HCT116 (cell line): Measurements from ENCODE around the gene CCDC74A. TPM values are rescaled to one million over a fixed set of nuclear protein-coding genes. Genes with fewer than 3 reads are reported as not detected.
"Not testable (repeated sequence)": the region's sequence is repeated elsewhere in the genome, so short reads cannot be mapped to it uniquely, and the experiment has no call there.

Source experiments
- ATAC-seq: fragments of 200-7000 bp; cut with Tn5 transposase; 2 replicates; pipeline ENCODE4 v1.9.1; 2020; ENCODE audit warnings: mild to moderate bottlenecking, moderate library complexity
- BruUV-seq: library from RNA; stranded (reverse); fragments of 400-500 nt; replicated peaks from 2 replicates; lab custom pipeline; 2021; lab: Mats Ljungman, UMichigan
- CTCF ChIA-PET: fragments of 300-600 bp; sonication (Branson Sonifier 250); formaldehyde crosslinking; loops from one replicate; lab custom pipeline; 2021; ENCODE audit warnings: antibody characterized with exemption; lab: Charles Lee
- POLR2A ChIA-PET: fragments of 300-600, 350-600 bp; sonication (Branson Sonifier 250); formaldehyde crosslinking; loops from one replicate; lab custom pipeline; 2021; ENCODE audit warnings: antibody characterized with exemption; lab: Charles Lee
- RAD21 ChIA-PET, 2 experiments: fragments of 300-600 bp; sonication (Branson Sonifier 250); formaldehyde crosslinking; loops; one replicate each; lab custom pipeline; 2023; ENCODE audit warnings: low total read pairs in 2 of 2; ENCODE audit not compliant: uncharacterized antibody in 2 of 2, unreplicated experiment in 2 of 2, low non-redundant PET in 1 of 2; lab: Charles Lee
- DNase-seq: peaks from one replicate; pipeline ENCODE4 v3.0.0-alpha.2; 2010; ENCODE audit warnings: low read depth, low spot score
- H2AFZ ChIP-seq: fragments of 200-600 bp; shearing (Covaris generic), sonication (generic); 2 replicates; pipeline ENCODE4 v1.6.1; 2017; ENCODE audit warnings: low read depth, mixed run types, mixed read lengths, antibody characterized with exemption, low read length; ENCODE audit not compliant: poor library complexity, severe bottlenecking
- H3K27ac ChIP-seq: 2 replicates; pipeline ENCODE4 v1.5.1; 2012; ENCODE audit warnings: low read depth, low read length
- H3K27me3 ChIP-seq: fragments of 200-600 bp; sonication (generic); 2 replicates; pipeline ENCODE4 v1.6.1; 2016; ENCODE audit warnings: mixed run types, low read length, mixed read lengths; ENCODE audit not compliant: insufficient read depth
- H3K36me3 ChIP-seq, 2 experiments: fragments of 200-500 bp in 1 of 2; fragments of 200-600 bp in 1 of 2; sonication (Bioruptor generic) in 1 of 2; sonication (generic) in 1 of 2; 2 replicates each; pipeline versions ENCODE4 v1.5.1 to v1.6.1; 2014 to 2016; ENCODE audit warnings: low read length in 2 of 2, inconsistent platforms in 1 of 2, mixed read lengths in 1 of 2, mixed run types in 1 of 2; ENCODE audit not compliant: insufficient read depth in 2 of 2, control insufficient read depth in 1 of 2
- H3K4me1 ChIP-seq, 2 experiments: fragments of 200-600 bp in 1 of 2; sonication (generic) in 1 of 2; 2 replicates each; pipeline versions ENCODE4 v1.5.1 to v1.6.1; 2012 to 2017; ENCODE audit warnings: low read length in 2 of 2, inconsistent platforms in 1 of 2, mild to moderate bottlenecking in 1 of 2, mixed read lengths in 1 of 2, mixed run types in 1 of 2, moderate library complexity in 1 of 2; ENCODE audit not compliant: insufficient read depth in 2 of 2, control insufficient read depth in 1 of 2
- H3K4me2 ChIP-seq: fragments of 200-600 bp; sonication (generic); 2 replicates; pipeline ENCODE4 v1.6.1; 2017; ENCODE audit warnings: mixed run types, low read length, mixed read lengths
- H3K4me3 ChIP-seq, 2 experiments: fragments of 200-600 bp in 1 of 2; sonication (generic) in 1 of 2; replicated peaks in 1 of 2; 2 replicates each; pipeline ENCODE4 v1.5.1; 2011 to 2016; ENCODE audit warnings: low read length in 2 of 2, control low read depth in 1 of 2, low read depth in 1 of 2, mild to moderate bottlenecking in 1 of 2, mixed read lengths in 1 of 2, mixed run types in 1 of 2
- H3K79me2 ChIP-seq: fragments of 200-600 bp; sonication (generic); 2 replicates; pipeline ENCODE4 v1.6.1; 2017; ENCODE audit warnings: mild to moderate bottlenecking, mixed run types, low read length, moderate library complexity, mixed read lengths; ENCODE audit not compliant: insufficient read depth
- H3K9ac ChIP-seq: fragments of 200-600 bp; sonication (generic); 2 replicates; pipeline ENCODE4 v1.6.1; 2016; ENCODE audit warnings: low read length, mixed read lengths
- H3K9me2 ChIP-seq: fragments of 200-600 bp; sonication (generic), shearing (Covaris generic); 2 replicates; pipeline ENCODE4 v1.6.1; 2017; ENCODE audit warnings: mixed run types, mild to moderate bottlenecking, moderate library complexity; ENCODE audit not compliant: insufficient read depth
- H3K9me3 ChIP-seq, 2 experiments: fragments of 200-500 bp in 1 of 2; fragments of 200-600 bp in 1 of 2; sonication (Bioruptor generic) in 1 of 2; sonication (generic) in 1 of 2; 2 replicates each; pipeline ENCODE4 v1.6.1; 2014 to 2017; ENCODE audit warnings: low read length in 2 of 2, mixed read lengths in 2 of 2, inconsistent platforms in 1 of 2, low read depth in 1 of 2, mild to moderate bottlenecking in 1 of 2, mixed run types in 1 of 2, moderate library complexity in 1 of 2; ENCODE audit not compliant: control insufficient read depth in 1 of 2, insufficient read depth in 1 of 2
- H4K20me1 ChIP-seq: fragments of 200-600 bp; sonication (generic), shearing (Covaris generic); 2 replicates; pipeline ENCODE4 v1.6.1; 2017; ENCODE audit warnings: mixed run types, mild to moderate bottlenecking, moderate library complexity; ENCODE audit not compliant: insufficient read depth
- ATF3 ChIP-seq: IDR thresholded peaks from 2 replicates; pipeline ENCODE4 v1.6.1; 2012
- CBX3 ChIP-seq: IDR thresholded peaks from 2 replicates; pipeline ENCODE4 v1.6.1; 2012; ENCODE audit warnings: low read depth
- CEBPB ChIP-seq: IDR thresholded peaks from 2 replicates; pipeline ENCODE4 v1.6.1; 2012; ENCODE audit warnings: low read depth
- EGR1 ChIP-seq: IDR thresholded peaks from 2 replicates; pipeline ENCODE4 v1.6.1; 2012; ENCODE audit warnings: low read depth
- EZH2 ChIP-seq: fragments of 200-600 bp; sonication (generic); IDR thresholded peaks from 2 replicates; pipeline ENCODE4 v1.6.1; 2017; ENCODE audit warnings: antibody characterized with exemption, mixed run types
- FOSL1 ChIP-seq: IDR thresholded peaks from 2 replicates; pipeline ENCODE4 v1.6.1; 2012; ENCODE audit warnings: low read depth
- JUND ChIP-seq: IDR thresholded peaks from 2 replicates; pipeline ENCODE4 v1.6.1; 2012
- POLR2A ChIP-seq: IDR thresholded peaks from 2 replicates; pipeline ENCODE4 v1.7.0; 2011; ENCODE audit warnings: borderline replicate concordance; ENCODE audit not compliant: insufficient read depth, insufficient read length; ENCODE audit errors: extremely low read depth
- POLR2AphosphoS5 ChIP-seq: IDR thresholded peaks from 2 replicates; pipeline ENCODE4 v1.6.1; 2011; ENCODE audit warnings: mild to moderate bottlenecking, low read depth, low read length, moderate library complexity
- RAD21 ChIP-seq: IDR thresholded peaks from 2 replicates; pipeline ENCODE4 v1.6.1; 2012; ENCODE audit warnings: low read depth, mild to moderate bottlenecking
- SIN3A ChIP-seq: IDR thresholded peaks from 2 replicates; pipeline ENCODE4 v1.6.1; 2012; ENCODE audit warnings: low read depth
- SP1 ChIP-seq: IDR thresholded peaks from 2 replicates; pipeline ENCODE4 v1.6.1; 2012; ENCODE audit warnings: low read depth
- SRF ChIP-seq: IDR thresholded peaks from 2 replicates; pipeline ENCODE4 v1.6.1; 2012; ENCODE audit warnings: low read depth
- TCF7L2 ChIP-seq: IDR thresholded peaks from 2 replicates; pipeline ENCODE4 v1.7.0; 2011; ENCODE audit warnings: borderline replicate concordance, inconsistent platforms; ENCODE audit not compliant: insufficient read depth, insufficient read length; ENCODE audit errors: extremely low read depth
- YY1 ChIP-seq: IDR thresholded peaks from 2 replicates; pipeline ENCODE4 v1.6.1; 2011; ENCODE audit warnings: low read length, low read depth, moderate library complexity, mild to moderate bottlenecking; ENCODE audit not compliant: insufficient replicate concordance; ENCODE audit errors: extremely low read depth
- ZBTB33 ChIP-seq: IDR thresholded peaks from 2 replicates; pipeline ENCODE4 v1.6.1; 2011; ENCODE audit warnings: mild to moderate bottlenecking, low read length, moderate library complexity; ENCODE audit not compliant: insufficient replicate concordance; ENCODE audit errors: extremely low read depth
- ZFX ChIP-seq: fragments of 450-650 bp; IDR thresholded peaks from 2 replicates; pipeline ENCODE4 v1.6.1; 2017
- intact Hi-C: fragments of 100-400 bp; cut with micrococcal nuclease; formaldehyde crosslinking; loops from 2 replicates; pipeline ENCODE4 v1.10.0; 2022
- total RNA-seq: library from RNA; stranded (reverse); gene quantifications from one replicate; pipeline ENCODE4 v1.2.1, GENCODE V29; 2021; ENCODE audit not compliant: unreplicated experiment
- TF ChIP-seq, protein P1 (sequence below): IDR thresholded peaks from 2 replicates; pipeline ENCODE4 v1.6.1; 2012; ENCODE audit warnings: low read depth
- TF ChIP-seq, protein P2 (sequence below): IDR thresholded peaks from 2 replicates; pipeline ENCODE4 v1.6.1; 2012

The CCDC74A gene
- total RNA-seq, 1 experiment from 2014 or later, result 13.6 TPM

- H3K27ac ChIP-seq, result no peak overlapping the region
- no peaks in the 10 kb centered on the region for H3K9me2 ChIP-seq
- POLR2A ChIA-PET, result no interaction called here
- H3K9ac ChIP-seq, result no peak overlapping the region
- H3K4me2 ChIP-seq, result no peak overlapping the region
- no peaks in the 10 kb centered on the region for H3K4me1 ChIP-seq
- intact Hi-C loops, result no loop called here
- DNase-seq, result no peak
- H3K4me3 ChIP-seq, result no peak overlapping the region
- no peaks in the 10 kb centered on the region for H4K20me1 ChIP-seq
- BruUV-seq, result no TSS peak
- no peaks in the 10 kb centered on the region for H3K9me3 ChIP-seq
- CTCF ChIA-PET, result no interaction called here
- TF ChIP-seq SRF (no peak), YY1 (no peak), SP1 (no peak), JUND (no peak), POLR2AphosphoS5 (no peak), CEBPB (no peak), TCF7L2 (no peak), CBX3 (no peak), ZFX (no peak), SIN3A (no peak), FOSL1 (no peak), EGR1 (no peak), POLR2A (no peak), ZBTB33 (no peak), EZH2 (no peak), RAD21 (no peak), ATF3 (no peak)
- TF ChIP-seq, protein P1, sequence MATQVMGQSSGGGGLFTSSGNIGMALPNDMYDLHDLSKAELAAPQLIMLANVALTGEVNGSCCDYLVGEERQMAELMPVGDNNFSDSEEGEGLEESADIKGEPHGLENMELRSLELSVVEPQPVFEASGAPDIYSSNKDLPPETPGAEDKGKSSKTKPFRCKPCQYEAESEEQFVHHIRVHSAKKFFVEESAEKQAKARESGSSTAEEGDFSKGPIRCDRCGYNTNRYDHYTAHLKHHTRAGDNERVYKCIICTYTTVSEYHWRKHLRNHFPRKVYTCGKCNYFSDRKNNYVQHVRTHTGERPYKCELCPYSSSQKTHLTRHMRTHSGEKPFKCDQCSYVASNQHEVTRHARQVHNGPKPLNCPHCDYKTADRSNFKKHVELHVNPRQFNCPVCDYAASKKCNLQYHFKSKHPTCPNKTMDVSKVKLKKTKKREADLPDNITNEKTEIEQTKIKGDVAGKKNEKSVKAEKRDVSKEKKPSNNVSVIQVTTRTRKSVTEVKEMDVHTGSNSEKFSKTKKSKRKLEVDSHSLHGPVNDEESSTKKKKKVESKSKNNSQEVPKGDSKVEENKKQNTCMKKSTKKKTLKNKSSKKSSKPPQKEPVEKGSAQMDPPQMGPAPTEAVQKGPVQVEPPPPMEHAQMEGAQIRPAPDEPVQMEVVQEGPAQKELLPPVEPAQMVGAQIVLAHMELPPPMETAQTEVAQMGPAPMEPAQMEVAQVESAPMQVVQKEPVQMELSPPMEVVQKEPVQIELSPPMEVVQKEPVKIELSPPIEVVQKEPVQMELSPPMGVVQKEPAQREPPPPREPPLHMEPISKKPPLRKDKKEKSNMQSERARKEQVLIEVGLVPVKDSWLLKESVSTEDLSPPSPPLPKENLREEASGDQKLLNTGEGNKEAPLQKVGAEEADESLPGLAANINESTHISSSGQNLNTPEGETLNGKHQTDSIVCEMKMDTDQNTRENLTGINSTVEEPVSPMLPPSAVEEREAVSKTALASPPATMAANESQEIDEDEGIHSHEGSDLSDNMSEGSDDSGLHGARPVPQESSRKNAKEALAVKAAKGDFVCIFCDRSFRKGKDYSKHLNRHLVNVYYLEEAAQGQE, result no peak
- TF ChIP-seq, protein P2, sequence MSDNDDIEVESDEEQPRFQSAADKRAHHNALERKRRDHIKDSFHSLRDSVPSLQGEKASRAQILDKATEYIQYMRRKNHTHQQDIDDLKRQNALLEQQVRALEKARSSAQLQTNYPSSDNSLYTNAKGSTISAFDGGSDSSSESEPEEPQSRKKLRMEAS, result no peak
- ATAC-seq, result no peak
- no peaks in the 10 kb centered on the region for H3K27me3 ChIP-seq
- no peak overlapping the region for H2AFZ ChIP-seq
- no peaks in the 10 kb centered on the region for H3K79me2 ChIP-seq
- H3K36me3 ChIP-seq, result no peaks in the 10 kb centered on the region
- RAD21 ChIA-PET, result no interaction called here
These were observed 8.2 kb upstream of the CCDC74A start for GRCh38 chr2:131519466-131519865.

- H3K27ac ChIP-seq, RAD21 ChIA-PET, H2AFZ ChIP-seq, H3K4me1 ChIP-seq, H3K4me2 ChIP-seq, H4K20me1 ChIP-seq, ATAC-seq, POLR2A ChIA-PET, intact Hi-C loops, H3K27me3 ChIP-seq, H3K9me3 ChIP-seq, BruUV-seq, H3K79me2 ChIP-seq, DNase-seq, CTCF ChIA-PET, H3K9me2 ChIP-seq, H3K9ac ChIP-seq, H3K36me3 ChIP-seq, H3K4me3 ChIP-seq: not testable (repeated sequence)
These were observed 7.7 kb upstream of the CCDC74A start for GRCh38 chr2:131519871-131520470.
